Frontal cortex (tissue), 4 donors: ENCODE results near the gene C15orf39. TPM values are rescaled to one million over a fixed set of nuclear protein-coding genes. Genes with fewer than 3 reads are reported as not detected.

Source experiments
- DNase-seq, 2 donors: peaks; one replicate each; pipeline ENCODE4 v3.0.0; 2012; ENCODE audit warnings: low spot score in 2 of 2
- FAIRE-seq: peaks from 2 replicates; lab custom pipeline; 2012; peaks lifted over from hg19 to GRCh38; lab: Jason Lieb, UNC
- total RNA-seq: library from RNA; depleted of rRNA; stranded (reverse); fragments of >200 nt; gene quantifications from one replicate; pipeline ENCODE4 v1.2.3, GENCODE V29; 2014
- donor health status: control.
- donor health status: control.
- donor health status: control.

C15orf39 gene
- total RNA-seq, 1 donor from 2014 or later = 0.41 TPM

DNA sequence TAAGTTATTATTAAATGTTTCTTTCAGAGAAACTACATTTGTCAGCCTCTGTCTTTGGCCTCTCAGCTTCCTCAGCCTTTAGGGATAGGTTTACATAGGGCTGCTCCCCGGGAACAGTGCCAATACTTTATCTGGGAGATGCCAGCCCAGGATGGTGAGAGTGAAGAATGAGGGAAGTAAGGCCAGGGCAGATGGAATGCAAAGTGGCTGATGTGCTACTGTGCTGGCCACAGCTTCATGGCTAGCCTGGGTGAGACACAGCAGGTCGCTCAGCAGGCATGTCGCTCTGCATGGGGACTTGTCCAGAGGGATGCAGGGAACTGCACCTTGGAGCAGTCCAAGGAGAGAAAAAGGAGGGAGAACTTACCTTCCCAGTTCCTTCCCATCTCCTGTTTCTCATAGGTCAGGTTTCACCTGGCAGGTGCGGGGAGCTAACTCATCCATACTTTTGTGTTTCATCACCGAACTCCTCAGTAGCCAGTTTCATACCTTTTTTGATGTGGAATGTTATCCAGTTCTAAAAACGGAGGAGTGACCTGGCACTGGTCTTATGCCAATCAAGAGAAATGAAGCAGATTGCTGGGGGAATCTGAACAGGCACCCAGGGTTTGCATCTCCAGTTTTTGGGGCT is 30.9 kb upstream of the C15orf39 start:
- FAIRE-seq = no peak
- no peak for DNase-seq

DNA sequence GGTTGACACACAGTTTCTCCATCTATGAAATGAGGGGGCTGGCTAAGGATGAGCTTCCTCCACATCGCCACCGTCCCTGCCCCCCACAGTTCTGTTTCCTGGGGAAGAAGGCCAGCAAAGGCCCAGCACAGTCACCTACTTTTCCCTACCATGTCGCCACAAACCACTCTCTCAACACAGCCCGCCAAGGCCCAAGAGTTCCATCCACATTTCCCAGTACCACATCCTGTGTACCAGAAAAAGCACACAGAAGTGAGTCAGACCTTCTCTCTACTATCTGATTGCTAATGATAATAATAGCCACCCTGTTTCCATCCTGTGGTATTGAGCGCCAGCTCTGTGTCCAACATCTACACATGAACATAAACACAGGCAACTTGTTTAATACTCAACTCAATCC is 30.3 kb upstream of the C15orf39 start:
- FAIRE-seq = no peak
- DNase-seq = no peak

DNA sequence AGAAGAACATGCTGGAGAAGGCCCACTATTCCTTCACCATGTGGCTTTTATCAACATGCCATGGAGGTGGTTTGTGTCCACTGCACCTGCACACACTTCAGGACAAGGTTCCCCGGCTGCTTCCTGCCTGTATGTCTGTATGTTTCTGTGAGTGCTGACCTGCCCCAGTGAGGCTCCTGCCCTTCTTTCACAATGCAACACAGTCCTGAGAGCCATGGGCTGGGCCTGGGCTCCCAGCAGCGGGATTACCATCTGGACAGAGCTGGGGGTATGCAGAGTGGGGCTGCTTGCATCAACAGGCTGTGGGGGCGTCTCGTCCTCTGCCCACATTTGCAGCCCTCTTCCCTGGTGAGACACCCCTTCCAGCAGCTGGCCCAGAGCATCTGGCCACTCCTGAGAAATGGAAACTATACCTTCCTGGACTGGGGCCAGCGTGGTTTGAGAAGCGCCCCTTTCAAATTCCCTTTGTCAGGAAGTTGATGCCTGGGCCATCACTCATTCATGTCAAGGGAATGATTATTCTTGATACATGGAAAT is 29.3 kb upstream of the C15orf39 start:
- DNase-seq (no peak), FAIRE-seq (no peak)

DNA sequence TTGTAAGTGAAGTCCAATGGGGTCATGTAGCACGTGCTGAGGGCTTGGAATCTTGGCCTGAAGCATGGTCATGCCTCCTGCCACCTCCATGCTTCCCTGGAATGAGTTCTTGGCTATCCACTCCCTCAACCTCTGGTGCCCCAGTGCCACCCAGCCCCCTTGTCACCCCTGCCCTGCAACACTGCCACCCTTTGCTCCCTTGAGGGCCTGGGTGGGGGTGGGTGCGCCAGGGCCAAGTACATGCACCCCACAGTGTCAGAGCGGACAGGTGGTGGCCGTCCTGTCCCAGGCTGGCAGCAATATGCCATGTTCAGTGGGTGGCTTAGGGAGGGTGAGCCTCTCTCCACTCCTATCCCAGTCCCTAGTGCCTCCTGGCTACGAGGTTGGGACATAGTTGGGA is 27.6 kb upstream of the C15orf39 start:
- FAIRE-seq (no peak), DNase-seq (no peak)

DNA sequence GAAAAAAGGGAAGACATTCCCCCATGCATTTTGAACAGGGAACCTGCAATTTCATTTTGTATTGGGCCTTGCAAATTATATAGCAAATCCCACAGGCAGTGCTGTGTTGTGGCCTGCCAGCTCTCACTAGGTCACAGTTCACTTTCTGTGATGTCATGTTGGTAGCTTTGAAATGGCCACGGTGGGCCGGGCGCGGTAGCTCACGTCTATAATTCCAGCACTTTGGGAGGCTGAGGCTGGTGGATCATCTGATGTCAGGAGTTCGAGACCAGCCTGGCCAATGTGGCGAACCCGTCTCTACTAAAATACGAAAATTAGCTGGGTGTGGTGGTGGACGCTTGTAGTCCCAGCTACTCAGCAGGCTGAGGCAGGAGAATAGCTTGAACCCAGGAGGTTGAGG is 27.0 kb upstream of the C15orf39 start:
- FAIRE-seq (no peak), DNase-seq (no peak)

DNA sequence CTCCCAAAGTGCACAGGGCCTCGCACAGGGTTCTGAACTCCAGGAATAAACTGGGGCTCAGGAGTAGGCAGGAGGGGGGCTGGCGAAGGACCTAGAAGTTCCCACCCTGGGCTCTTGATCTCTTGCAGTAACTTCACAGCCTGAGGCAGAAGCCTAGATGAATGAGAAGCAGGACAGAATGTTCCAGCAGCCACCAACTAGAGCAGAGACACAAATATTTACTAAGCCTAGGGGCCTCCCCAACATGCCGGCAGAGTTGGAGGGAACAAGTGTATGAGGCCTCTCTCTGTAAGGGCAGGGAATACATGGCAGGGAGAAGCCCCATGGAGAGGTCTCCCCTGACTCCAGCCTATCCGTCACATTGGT is 25.3 kb upstream of the C15orf39 start:
- DNase-seq = no peak
- no peak for FAIRE-seq

DNA sequence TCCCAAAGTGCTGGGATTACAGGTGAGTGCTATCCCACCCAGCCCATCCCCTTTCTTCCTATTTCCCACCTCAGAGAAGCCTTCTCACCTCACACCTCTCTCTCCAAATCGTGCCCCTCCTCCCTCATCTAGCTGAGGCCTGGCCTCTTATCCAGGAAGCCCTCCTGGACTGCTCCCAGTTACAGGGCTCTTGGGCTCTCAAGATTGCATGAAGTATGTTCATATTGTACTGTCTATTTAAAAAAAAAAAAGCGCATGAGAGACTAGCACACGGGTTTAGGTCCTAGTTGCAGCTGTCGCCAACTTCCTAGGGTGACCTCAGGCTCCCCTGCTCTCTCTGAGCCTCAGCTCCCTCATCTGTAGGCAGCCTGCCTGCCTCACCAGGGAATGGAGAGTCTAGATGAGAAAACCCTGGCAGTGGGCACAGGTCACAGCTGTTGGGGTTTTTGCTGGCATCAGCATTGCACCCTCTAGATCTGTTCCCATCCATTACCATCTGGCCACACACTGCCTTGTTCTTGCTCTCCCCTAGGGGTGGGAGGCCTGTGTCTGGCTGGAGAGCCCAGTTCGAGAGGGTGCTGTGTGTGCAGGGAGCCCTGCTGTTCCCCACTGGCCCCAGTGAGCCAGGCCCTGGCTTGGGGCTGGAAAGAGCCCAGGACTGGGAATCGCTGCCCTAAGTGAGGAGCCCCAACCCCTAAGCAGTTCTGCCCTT is 24.2 kb upstream of the C15orf39 start:
- no peak for FAIRE-seq
- no peak for DNase-seq

DNA sequence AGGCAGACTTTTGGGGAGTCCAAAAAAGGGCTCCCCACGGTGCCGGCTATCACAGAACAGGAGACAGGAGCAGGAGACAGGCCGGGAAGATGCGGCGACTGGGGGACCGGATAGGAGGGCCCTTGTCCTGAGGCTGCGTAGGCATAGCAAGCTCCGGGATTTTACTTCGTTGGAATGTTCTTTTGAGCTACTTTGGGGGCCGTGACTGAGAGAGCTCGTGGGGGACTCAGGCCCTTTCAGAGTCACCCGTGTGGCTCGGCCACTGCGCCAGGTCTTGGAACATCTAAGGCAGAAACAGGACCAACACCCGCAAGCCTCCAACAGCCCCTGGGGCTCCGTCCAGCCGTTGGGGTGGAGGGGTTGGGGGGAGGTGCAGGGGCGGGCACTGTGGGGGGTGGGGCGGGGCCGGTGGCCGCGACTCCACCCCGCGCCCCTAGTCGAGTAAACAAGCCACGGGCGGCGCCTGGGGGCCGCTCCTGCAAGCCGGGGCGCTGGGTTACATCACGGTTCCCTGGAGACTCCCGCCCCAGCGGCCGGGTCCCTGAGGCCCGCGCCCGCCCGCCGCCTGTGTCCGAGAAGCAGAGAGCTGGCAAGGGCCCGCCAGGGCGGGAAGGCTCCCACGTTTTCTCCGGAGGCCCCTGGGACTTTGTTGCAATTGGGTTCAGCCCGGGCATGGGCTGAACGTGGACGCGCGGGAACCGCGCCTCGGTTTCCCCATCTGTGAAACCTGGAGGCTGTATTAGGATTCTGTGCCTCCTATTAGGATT is 23.3 kb upstream of the C15orf39 start:
- FAIRE-seq (no peak), DNase-seq (no peak)

DNA sequence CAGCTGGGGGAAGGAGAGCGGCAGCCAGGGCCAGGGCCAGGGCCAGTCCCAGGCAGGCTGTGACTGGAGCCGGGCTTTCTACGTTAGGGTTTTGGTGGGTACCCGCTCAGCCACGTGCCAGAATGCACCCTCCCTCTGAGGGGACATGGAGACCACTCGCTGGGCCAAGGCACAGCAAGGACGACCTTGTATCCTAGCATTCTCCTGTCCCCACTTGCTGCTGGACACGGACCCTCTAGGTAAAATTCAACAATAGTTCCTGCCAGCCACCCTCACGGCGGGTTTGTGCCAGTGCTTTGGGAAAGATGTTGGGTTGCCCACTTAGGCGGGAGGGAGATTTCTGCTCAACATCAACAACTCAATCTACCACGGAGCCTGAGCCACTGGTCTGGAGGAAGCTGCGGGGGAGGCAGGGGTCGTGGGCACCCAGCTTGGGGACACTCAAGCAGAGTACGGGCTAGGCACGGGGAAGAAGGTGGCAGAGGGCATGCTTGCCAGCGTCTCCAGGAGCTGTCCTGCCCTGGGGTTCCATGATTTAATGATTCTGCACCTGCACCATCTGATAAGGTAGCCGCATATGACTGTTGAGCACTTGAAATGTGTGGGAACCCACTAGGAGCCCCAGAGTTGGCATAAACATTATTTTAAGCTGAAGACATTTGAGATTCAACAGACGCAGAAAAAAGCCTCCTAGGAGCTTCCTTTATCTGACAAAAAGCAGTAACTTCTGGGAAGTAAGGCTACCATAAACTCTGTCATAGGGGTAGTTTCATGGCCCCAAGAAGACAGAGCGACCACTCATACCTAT is 22.5 kb upstream of the C15orf39 start:
- FAIRE-seq = no peak
- DNase-seq = no peak

DNA sequence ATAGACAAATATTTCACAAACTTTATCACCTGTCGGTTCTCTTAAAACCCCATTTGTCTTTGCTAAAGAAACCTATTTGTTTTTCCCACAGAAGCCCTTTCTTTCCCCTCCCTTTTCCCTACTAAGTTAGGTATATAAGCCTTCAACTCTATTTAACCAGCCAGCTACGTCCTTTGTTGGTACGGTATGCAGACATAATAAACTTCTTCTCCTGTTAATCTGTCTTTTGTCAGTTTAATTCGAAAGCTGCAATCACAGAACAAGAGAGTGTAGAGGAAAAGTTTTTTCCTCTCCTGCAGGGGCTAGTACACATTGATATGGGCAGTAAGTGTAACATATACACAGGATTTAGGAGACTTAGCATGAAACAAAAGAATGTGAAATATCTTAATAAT is 21.9 kb upstream of the C15orf39 start:
- FAIRE-seq = no peak
- DNase-seq = no peak

DNA sequence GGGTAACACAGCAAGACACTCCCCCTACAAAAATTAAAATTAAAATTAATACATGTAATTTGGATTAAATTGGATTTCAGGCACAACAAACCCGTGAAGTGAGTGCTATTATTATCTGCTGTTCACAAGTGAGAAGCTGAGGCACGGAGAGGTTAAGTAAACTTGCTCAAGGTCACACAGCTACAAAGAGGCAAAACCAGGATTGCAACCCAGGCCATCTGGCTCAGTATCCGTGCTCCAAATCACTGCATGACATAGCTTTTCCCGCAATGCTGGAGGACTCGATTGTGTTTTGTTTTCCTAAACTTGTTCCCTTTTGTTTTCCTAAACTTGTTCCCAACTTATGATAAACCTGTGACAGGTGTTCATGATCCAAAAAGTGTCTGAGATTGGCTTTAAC is 19.9 kb upstream of the C15orf39 start:
- DNase-seq = no peak
- no peak for FAIRE-seq

DNA sequence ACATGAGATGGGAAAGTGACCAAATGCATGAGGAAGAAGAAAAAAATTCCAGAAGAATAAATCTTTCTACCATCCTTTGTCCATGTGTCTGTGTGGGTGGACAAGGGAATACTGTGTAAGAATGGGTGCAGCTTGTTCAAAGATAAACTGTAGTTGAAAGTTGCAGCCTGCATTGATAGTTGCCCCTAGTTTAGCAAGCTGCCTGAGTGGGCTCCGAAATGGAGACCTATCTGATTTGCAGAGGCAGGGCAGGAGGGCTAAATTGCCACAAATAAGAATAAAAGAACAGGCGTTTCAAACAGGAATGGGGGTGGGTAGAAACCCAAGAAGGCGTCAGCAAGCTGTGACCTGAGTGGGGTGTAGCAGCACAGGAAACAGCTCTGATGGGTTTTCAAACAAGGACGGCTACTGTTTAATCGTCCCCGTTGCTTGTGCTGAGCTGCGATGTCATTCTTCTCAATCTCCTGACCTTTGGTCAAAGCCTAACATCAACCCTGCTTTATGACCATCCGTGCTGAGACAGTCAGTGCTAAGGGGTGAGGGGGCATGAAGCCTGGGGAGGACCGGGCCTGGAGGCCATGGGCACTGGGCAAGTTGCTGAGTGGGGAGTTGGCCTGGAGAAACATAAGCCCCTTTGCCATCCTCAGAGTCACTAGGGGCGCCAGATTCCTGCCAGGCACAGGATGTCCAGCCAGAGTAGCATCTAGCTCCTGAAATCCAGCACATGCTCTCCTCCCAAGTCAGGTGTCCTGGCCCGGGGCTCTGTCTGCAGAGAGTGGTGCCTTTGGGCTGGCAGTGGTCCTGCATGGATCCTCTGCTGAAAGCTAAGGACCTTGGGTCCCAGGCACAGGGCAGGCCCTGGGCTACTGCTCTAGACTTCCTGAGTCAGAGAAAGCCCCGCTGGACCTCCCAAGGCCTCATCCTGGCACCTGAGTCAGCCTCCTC is 19.2 kb upstream of the C15orf39 start:
- FAIRE-seq (no peak), DNase-seq (no peak)

DNA sequence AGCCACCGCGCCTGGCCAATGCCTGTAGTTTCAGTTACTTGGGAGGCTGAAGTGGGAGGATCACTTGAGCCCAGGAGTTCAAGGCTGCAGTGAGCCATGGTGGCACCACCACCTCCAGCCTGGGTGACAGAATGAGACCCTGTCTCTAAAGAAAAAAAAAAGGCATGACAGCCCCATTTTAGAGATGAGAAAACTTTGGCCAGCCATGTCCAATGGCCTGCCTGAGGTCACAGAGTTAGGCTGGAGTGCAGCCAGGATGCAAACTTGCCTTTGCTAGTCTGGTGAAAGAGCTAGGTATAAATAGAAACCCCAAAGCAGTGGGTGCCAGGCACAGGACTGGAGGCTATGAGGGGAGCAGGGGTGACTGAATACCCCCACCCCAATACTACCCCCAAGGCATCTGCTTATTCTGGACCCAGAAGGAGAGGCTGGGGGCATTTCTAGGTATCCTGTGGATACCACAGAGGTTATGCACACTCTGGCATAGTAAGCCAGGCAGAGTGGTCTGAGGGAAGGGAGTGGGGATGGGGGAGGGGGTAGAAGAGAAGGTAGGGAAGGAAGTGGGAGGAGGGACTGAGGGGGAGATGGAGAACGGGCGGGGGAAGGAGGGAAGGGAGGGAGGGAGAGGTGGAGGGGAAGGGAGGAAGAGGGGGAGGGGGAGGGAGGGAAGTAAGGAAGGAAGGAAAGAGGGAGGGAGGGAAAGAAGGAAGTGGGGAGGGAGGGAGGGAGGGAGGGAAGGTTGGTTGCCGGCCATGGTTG is 16.2 kb upstream of the C15orf39 start:
- DNase-seq (no peak), FAIRE-seq (no peak)

DNA sequence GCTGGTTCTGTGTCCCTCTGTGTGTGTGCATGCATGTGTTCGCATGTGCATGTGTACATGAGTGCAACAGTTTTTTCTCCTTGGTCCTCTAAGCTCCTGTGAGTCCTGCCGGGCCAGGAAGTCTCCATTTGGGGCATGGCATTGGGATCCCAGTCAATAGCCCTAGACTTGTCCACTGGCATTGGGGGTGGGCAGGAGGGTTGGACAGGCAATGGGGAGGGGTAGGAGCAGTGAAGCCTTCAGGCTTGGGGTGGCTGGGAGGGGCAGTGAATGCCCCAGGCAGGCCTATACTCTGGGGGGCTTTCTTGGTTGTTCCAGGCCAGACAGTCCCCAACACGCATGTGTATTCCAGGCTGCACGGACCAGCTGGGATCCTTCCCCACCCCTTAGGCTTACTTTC is 15.6 kb upstream of the C15orf39 start:
- no peak for FAIRE-seq
- no peak for DNase-seq

DNA sequence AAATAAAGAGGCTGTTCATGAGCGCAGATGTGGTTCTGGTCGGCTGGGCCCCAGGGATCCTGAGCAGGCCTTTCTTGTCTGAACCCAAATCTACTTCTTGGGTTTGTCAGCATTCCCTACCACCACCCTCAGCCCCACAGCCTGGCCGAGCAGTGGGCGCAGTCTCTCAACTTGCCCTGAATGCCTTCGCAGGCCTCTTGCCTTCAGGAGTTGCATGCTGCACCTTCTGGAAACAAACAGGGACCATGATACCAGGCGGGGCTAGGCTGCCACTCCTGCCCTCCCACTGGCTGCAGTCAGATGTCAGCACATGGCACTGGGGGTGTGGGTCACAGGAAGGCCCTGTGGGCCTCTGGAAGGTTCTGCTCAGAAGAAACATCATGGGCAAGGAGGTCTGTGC is 13.2 kb upstream of the C15orf39 start:
- FAIRE-seq (no peak), DNase-seq (no peak)

DNA sequence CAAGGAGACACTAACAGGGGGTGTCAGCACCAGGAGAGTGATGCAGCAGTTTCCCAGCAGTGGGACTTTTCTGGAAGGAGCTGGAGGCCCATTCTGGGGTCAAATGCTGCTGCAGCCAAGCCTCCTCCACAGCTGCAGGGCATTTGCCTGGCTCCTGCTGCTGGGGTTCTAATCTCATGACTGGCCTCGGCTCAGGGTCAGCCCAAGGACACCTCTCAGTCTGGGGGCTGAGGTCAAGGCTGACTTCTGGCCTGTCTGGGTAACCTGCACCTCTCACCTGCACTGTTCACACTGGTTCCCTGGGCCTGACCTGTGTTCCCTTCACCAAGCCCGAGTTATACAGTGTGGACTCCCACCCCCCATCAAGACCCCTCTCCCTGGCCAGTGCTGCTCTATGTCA is 10.4 kb upstream of the C15orf39 start:
- FAIRE-seq (no peak), DNase-seq (no peak)

DNA sequence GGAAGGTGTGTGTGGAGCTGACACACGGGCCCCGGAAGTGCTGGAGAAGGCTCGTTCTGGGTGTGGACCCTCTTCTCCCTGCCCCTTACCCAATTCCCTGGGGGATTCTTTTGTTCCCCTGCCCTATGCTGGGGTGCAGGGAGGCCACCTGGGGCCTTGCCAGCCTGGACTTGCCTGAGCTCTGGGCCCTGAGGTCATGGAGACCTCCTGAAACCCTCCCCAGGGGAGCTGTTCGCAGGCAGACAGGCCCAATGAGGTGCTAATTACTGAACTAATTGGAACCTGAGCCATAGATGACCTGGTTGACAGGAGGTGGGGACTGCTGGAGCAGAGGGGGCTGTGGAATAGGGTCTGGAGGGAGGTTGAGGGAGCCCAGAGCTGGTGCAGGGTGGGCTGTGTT is 9.4 kb upstream of the C15orf39 start:
- DNase-seq = no peak
- no peak for FAIRE-seq

DNA sequence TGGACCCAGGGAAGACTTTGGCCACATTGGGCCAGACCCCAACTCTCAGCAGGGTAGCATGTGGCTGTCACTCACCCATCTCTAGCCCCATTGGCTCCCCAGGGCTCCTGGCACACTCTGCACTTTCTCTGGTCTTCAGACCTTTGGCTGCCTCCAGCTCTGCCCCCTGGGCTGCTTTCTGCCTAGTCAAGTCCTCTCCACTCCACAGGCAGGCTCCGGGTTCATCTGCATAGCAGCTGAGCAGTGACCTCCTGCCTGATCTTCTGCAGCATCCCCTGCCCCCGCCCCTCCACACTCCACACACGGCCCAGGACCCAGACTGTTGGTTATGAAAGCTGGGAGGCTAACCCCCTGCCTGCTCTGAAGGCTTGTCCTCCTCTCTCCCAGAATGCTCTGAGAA is 8.4 kb upstream of the C15orf39 start:
- FAIRE-seq (no peak), DNase-seq (no peak)
